ENCODE measurements around the gene STYX. TPM values are rescaled to one million over a fixed set of nuclear protein-coding genes. Genes with fewer than 3 reads are reported as not detected.
"Not testable (repeated sequence)": the region's sequence is repeated elsewhere in the genome, so short reads cannot be mapped to it uniquely, and the experiment has no call there.

STYX gene
- total RNA-seq, 1 donor from 2014 or later: 13.1 TPM

GRCh38 chr14:52724360-52724644 lies 5.7 kb upstream of the STYX start:
- no peaks in the 10 kb centered on the region for H3K9me3 Mint-ChIP-seq
- peak overlapping the region; percentile 65 for H3K27ac Mint-ChIP-seq
- H3K27me3 Mint-ChIP-seq: no peaks in the 10 kb centered on the region
- peak; percentile 37 for ATAC-seq (ENCODE audit: low read depth)
- ChIA-PET POLR2A (interaction anchor here (1.3 kb wide), 1 partner anchor 18 kb away, joined by 5 read pairs; no protein-coding TSS in a partner anchor), CTCF (interaction anchor here (1.1 to 1.2 kb wide), 2 partner anchors 13 to 27 kb away, joined by 3 to 4 read pairs; no protein-coding TSS in a partner anchor)
- H3K4me3 Mint-ChIP-seq: peak overlapping the region; percentile 68
- intact Hi-C loops (cut with micrococcal nuclease): no loop called here
- no peak for TF ChIP-seq CTCF (IDR thresholded peaks at IDR 0.05)
- peaks cover 49% of the 10 kb centered on the region for H3K4me1 Mint-ChIP-seq
- peaks cover 71% of the 10 kb centered on the region for H3K36me3 Mint-ChIP-seq (ENCODE audit: low read depth)
- no peak for DNase-seq

DNA sequence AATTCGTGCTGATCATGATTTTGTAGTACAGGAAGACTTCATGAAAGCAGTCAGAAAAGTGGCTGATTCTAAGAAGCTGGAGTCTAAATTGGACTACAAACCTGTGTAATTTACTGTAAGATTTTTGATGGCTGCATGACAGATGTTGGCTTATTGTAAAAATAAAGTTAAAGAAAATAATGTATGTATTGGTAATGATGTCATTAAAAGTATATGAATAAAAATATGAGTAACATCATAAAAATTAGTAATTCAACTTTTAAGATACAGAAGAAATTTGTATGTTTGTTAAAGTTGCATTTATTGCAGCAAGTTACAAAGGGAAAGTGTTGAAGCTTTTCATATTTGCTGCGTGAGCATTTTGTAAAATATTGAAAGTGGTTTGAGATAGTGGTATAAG lies 2.5 kb upstream of the STYX start:
- H3K36me3 Mint-ChIP-seq (ENCODE audit: low read depth): peaks cover 48% of the 10 kb centered on the region
- ATAC-seq (ENCODE audit: low read depth); H3K27me3 Mint-ChIP-seq; H3K9me3 Mint-ChIP-seq; H3K4me3 Mint-ChIP-seq; H3K27ac Mint-ChIP-seq; POLR2A ChIA-PET; DNase-seq; intact Hi-C loops (cut with micrococcal nuclease): not testable (repeated sequence)
- peaks cover 53% of the 10 kb centered on the region for H3K4me1 Mint-ChIP-seq
- CTCF ChIA-PET: interaction anchor here (1.4 kb wide), 1 partner anchor 18 kb away, joined by 3 read pairs; no protein-coding TSS in a partner anchor

DNA sequence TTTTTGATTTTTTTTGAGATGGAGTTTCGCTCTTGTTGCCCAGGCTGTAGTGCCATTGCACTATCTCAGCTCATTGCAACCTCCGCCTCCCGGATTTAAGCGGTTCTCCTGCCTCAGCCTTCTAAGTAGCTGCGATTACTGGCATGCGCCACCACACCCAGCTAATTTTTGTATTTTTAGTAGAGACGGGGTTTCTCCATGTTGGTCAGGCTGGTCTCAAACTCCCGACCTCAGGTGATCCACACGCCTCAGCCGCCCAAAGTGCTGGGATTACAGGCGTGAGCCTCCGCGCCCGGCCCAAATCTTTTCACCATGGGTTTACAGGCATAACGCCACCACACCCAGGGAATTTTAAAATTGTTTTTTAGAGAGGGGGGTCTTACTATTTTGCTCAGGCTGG lies 931 bp upstream of the STYX start:
- POLR2A ChIA-PET: interaction anchor here (0.6 to 3.4 kb wide), 6 partner anchors 10 to 236 kb away, joined by 3 to 37 read pairs (median 3); partner anchors contain the start of genes GPR137C, PSMC6 and TXNDC16
- H3K4me1 Mint-ChIP-seq: peaks cover 50% of the 10 kb centered on the region
- intact Hi-C loops (cut with micrococcal nuclease); H3K27me3 Mint-ChIP-seq; ATAC-seq (ENCODE audit: low read depth); DNase-seq; CTCF ChIA-PET; H3K27ac Mint-ChIP-seq; H3K4me3 Mint-ChIP-seq; H3K9me3 Mint-ChIP-seq: not testable (repeated sequence)
- H3K36me3 Mint-ChIP-seq (ENCODE audit: low read depth): peaks cover 46% of the 10 kb centered on the region

GRCh38 chr14:52729585-52729924 lies 411 bp upstream of the STYX start:
- no peak for TF ChIP-seq CTCF (IDR thresholded peaks at IDR 0.05)
- CTCF ChIA-PET: no interaction called here
- Mint-ChIP-seq H3K4me3 (peak overlapping the region; percentile 94), H3K4me1 (peaks cover 50% of the 10 kb centered on the region), H3K36me3 (ENCODE audit: low read depth) (peaks cover 46% of the 10 kb centered on the region), H3K27ac (peak overlapping the region; percentile 89), H3K27me3 (no peaks in the 10 kb centered on the region), H3K9me3 (no peaks in the 10 kb centered on the region)
- no peak for DNase-seq
- intact Hi-C loops (cut with micrococcal nuclease): no loop called here
- ATAC-seq (ENCODE audit: low read depth): no peak
- POLR2A ChIA-PET: interaction anchor here (0.6 to 3.4 kb wide), 9 partner anchors 13 to 423 kb away, joined by 3 to 37 read pairs (median 5); partner anchors contain the start of genes ERO1A, GPR137C, PSMC6 and TXNDC16

DNA sequence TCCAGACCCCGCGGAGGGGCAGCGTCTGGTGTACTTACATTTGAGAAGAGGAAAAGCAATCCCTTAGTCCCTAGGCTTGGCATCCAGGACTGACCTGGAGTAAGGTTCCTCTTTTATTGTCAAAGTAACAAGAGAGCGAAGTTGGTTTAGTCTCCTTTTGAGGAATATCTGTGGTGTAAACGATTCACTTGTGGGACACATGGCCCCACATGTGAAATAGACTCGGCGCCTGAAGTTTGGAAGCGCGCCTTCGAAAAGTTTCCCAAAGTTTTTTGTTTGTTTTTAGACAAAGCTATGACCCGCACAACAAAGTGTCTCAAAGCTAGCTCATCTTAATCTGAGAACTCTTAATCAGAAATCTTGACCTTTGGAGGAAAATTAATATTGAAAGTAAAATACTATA lies 744 bp downstream of the STYX start:
- no peak for DNase-seq
- peaks cover 42% of the 10 kb centered on the region for H3K36me3 Mint-ChIP-seq (ENCODE audit: low read depth)
- POLR2A ChIA-PET: interaction anchor here (0.9 to 3.4 kb wide), 3 partner anchors 12 to 25 kb away, joined by 3 to 37 read pairs (median 7); no protein-coding TSS in a partner anchor
- H3K9me3 Mint-ChIP-seq: no peaks in the 10 kb centered on the region
- H3K4me3 Mint-ChIP-seq: peak overlapping the region; percentile 94
- peak overlapping the region; percentile 89 for H3K27ac Mint-ChIP-seq
- intact Hi-C loops (cut with micrococcal nuclease): loop anchor here (1.0 to 2.0 kb wide), 8 partner anchors 8 to 824 kb away; partner anchors contain the start of genes DDHD1, ERO1A, GNPNAT1 and GPR137C
- no peak for TF ChIP-seq CTCF (IDR thresholded peaks at IDR 0.05)
- no peak for ATAC-seq (ENCODE audit: low read depth)
- H3K27me3 Mint-ChIP-seq: no peaks in the 10 kb centered on the region
- CTCF ChIA-PET: no interaction called here
- H3K4me1 Mint-ChIP-seq: peaks cover 44% of the 10 kb centered on the region

DNA sequence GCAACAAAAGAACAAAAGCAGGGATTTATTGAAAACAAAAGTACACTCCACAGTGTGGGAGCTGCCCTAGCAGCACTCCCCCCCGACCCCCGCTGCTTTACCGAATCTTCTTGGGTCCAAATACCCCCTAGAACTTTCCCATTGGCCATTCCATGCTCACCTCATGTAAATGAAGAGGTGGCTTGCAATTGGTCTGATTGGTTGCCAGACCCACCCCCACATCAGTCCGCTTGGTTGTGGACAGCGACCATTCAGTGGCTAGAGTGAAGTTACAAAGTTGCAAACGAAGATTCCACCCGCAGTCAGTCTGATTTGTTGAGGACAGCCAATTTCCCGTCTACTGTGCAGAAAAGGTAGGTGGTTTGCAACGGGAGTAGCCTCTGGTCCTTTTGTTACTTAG lies 3.9 kb downstream of the STYX start:
- DNase-seq (no peak), ATAC-seq (ENCODE audit: low read depth) (no peak)
- intact Hi-C loops (cut with micrococcal nuclease): no loop called here
- Mint-ChIP-seq H3K4me3 (no peak overlapping the region), H3K36me3 (ENCODE audit: low read depth) (peaks cover 34% of the 10 kb centered on the region), H3K27me3 (no peaks in the 10 kb centered on the region), H3K27ac (no peak overlapping the region), H3K4me1 (peaks cover 61% of the 10 kb centered on the region), H3K9me3 (no peaks in the 10 kb centered on the region)
- CTCF ChIA-PET: no interaction called here
- no peak for TF ChIP-seq CTCF (IDR thresholded peaks at IDR 0.05)
- POLR2A ChIA-PET: no interaction called here
